Measurements from ENCODE around the gene FLII.

DNA sequence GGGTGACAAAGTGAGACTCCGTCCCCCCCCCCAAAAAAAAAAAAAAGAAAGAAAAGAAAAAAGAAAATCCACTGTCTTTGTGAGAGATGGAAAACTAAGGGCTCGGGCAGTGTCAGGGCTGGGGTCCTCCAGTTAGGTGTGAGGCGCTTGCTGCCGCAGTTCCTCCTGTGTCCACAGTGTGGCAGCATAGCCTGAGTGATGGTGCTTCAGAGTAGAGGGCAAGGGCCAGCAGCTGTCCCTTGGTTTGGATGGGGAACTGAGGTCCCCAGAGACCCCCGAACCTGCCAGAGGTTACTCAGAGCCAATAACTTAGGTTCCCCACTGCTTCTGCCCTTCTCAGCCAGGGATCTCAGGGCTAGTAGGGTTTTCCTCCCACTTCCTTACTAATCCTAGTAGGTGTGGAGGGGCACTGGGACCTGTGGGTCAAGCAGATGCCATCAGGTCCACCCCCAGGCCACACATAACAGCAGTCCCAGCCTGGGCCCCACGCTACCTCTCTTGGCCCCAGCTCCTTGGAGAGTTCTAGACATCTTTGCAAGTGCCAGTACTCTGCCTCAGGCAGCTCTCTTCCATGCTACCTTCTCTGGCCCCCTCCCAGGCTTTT, 41.0 kb downstream of the FLII start:
- TF ChIP-seq, protein P1, sequence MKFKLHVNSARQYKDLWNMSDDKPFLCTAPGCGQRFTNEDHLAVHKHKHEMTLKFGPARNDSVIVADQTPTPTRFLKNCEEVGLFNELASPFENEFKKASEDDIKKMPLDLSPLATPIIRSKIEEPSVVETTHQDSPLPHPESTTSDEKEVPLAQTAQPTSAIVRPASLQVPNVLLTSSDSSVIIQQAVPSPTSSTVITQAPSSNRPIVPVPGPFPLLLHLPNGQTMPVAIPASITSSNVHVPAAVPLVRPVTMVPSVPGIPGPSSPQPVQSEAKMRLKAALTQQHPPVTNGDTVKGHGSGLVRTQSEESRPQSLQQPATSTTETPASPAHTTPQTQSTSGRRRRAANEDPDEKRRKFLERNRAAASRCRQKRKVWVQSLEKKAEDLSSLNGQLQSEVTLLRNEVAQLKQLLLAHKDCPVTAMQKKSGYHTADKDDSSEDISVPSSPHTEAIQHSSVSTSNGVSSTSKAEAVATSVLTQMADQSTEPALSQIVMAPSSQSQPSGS (CRISPR knock-in tag; IDR thresholded peaks at IDR 0.05; ENCODE audit: borderline replicate concordance, low read depth): no peak
- TF ChIP-seq CTCF (IDR thresholded peaks at IDR 0.05) (peak; percentile 79), ELF4 (CRISPR knock-in tag; IDR thresholded peaks at IDR 0.05; ENCODE audit: low read depth) (no peak), IRF2 (CRISPR knock-in tag; IDR thresholded peaks at IDR 0.05; ENCODE audit: borderline replicate concordance, low read depth) (no peak), ETV6 (CRISPR knock-in tag; IDR thresholded peaks at IDR 0.05) (no peak), ZNF219 (CRISPR knock-in tag; IDR thresholded peaks at IDR 0.05; ENCODE audit: borderline replicate concordance) (no peak), CBFB (CRISPR knock-in tag; IDR thresholded peaks at IDR 0.05; ENCODE audit: low read depth) (no peak), FOXP4 (CRISPR knock-in tag; IDR thresholded peaks at IDR 0.05) (no peak)
- TF ChIP-seq, protein P2, sequence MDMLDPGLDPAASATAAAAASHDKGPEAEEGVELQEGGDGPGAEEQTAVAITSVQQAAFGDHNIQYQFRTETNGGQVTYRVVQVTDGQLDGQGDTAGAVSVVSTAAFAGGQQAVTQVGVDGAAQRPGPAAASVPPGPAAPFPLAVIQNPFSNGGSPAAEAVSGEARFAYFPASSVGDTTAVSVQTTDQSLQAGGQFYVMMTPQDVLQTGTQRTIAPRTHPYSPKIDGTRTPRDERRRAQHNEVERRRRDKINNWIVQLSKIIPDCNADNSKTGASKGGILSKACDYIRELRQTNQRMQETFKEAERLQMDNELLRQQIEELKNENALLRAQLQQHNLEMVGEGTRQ (CRISPR knock-in tag; IDR thresholded peaks at IDR 0.05): no peak
- TF ChIP-seq, protein P3, sequence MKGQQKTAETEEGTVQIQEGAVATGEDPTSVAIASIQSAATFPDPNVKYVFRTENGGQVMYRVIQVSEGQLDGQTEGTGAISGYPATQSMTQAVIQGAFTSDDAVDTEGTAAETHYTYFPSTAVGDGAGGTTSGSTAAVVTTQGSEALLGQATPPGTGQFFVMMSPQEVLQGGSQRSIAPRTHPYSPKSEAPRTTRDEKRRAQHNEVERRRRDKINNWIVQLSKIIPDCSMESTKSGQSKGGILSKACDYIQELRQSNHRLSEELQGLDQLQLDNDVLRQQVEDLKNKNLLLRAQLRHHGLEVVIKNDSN (CRISPR knock-in tag; IDR thresholded peaks at IDR 0.05): no peak
- TF ChIP-seq, protein P4, sequence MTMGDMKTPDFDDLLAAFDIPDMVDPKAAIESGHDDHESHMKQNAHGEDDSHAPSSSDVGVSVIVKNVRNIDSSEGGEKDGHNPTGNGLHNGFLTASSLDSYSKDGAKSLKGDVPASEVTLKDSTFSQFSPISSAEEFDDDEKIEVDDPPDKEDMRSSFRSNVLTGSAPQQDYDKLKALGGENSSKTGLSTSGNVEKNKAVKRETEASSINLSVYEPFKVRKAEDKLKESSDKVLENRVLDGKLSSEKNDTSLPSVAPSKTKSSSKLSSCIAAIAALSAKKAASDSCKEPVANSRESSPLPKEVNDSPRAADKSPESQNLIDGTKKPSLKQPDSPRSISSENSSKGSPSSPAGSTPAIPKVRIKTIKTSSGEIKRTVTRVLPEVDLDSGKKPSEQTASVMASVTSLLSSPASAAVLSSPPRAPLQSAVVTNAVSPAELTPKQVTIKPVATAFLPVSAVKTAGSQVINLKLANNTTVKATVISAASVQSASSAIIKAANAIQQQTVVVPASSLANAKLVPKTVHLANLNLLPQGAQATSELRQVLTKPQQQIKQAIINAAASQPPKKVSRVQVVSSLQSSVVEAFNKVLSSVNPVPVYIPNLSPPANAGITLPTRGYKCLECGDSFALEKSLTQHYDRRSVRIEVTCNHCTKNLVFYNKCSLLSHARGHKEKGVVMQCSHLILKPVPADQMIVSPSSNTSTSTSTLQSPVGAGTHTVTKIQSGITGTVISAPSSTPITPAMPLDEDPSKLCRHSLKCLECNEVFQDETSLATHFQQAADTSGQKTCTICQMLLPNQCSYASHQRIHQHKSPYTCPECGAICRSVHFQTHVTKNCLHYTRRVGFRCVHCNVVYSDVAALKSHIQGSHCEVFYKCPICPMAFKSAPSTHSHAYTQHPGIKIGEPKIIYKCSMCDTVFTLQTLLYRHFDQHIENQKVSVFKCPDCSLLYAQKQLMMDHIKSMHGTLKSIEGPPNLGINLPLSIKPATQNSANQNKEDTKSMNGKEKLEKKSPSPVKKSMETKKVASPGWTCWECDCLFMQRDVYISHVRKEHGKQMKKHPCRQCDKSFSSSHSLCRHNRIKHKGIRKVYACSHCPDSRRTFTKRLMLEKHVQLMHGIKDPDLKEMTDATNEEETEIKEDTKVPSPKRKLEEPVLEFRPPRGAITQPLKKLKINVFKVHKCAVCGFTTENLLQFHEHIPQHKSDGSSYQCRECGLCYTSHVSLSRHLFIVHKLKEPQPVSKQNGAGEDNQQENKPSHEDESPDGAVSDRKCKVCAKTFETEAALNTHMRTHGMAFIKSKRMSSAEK (CRISPR knock-in tag; IDR thresholded peaks at IDR 0.05; ENCODE audit: borderline replicate concordance): no peak

All from WTC11 (cell line).